Smooth muscle cell (in vitro differentiated cells): Measurements from ENCODE around the gene INSRR. TPM values are rescaled to one million over a fixed set of nuclear protein-coding genes. Genes with fewer than 3 reads are reported as not detected.

ENCODE experiments used
- DNase-seq: peaks from one replicate; lab custom pipeline; 2025; ENCODE audit not compliant: unreplicated experiment; lab: John Stamatoyannopoulos, UW
- H2AFZ ChIP-seq: fragments of 200-600 bp; sonication (generic); 2 replicates; pipeline ENCODE4 v1.6.0; 2016; ENCODE audit warnings: antibody characterized with exemption, low read depth, mild to moderate bottlenecking
- H3F3A ChIP-seq: fragments of 200-600 bp; sonication (generic); 2 replicates; pipeline ENCODE4 v1.6.0; 2017; ENCODE audit warnings: antibody characterized with exemption, low read depth
- H3K27ac ChIP-seq: fragments of 200-600 bp; sonication (generic); 2 replicates; pipeline ENCODE4 v1.5.1; 2016; ENCODE audit warnings: low read depth, mild to moderate bottlenecking
- H3K27me3 ChIP-seq: fragments of 200-600 bp; sonication (generic); 2 replicates; pipeline ENCODE4 v1.6.1; 2016; ENCODE audit warnings: low read depth, mild to moderate bottlenecking
- H3K36me3 ChIP-seq: fragments of 200-600 bp; sonication (generic); 2 replicates; pipeline ENCODE4 v1.5.1; 2016; ENCODE audit warnings: low read depth
- H3K4me1 ChIP-seq: fragments of 200-600 bp; sonication (generic); 2 replicates; pipeline ENCODE4 v1.5.1; 2016; ENCODE audit warnings: low read depth
- H3K4me2 ChIP-seq: fragments of 200-600 bp; sonication (generic); 2 replicates; pipeline ENCODE4 v1.6.0; 2016; ENCODE audit warnings: mild to moderate bottlenecking
- H3K4me3 ChIP-seq: fragments of 200-600 bp; sonication (generic); 2 replicates; pipeline ENCODE4 v1.5.1; 2016; ENCODE audit warnings: mild to moderate bottlenecking
- H3K79me2 ChIP-seq: fragments of 200-600 bp; sonication (generic); 2 replicates; pipeline ENCODE4 v1.6.0; 2016; ENCODE audit warnings: low read depth, mild to moderate bottlenecking
- H3K9ac ChIP-seq: fragments of 200-600 bp; sonication (generic); 2 replicates; pipeline ENCODE4 v1.6.0; 2016; ENCODE audit warnings: low read depth
- H3K9me3 ChIP-seq: fragments of 200-600 bp; sonication (generic); replicated peaks from 2 replicates; pipeline ENCODE4 v1.5.1; 2016; ENCODE audit warnings: low read depth
- H4K20me1 ChIP-seq: fragments of 200-600 bp; sonication (generic); 2 replicates; pipeline ENCODE4 v1.6.0; 2016; ENCODE audit warnings: low read depth
- CTCF ChIP-seq: fragments of 200-600 bp; sonication (generic); IDR thresholded peaks from 2 replicates; pipeline ENCODE4 v1.5.1; 2017; ENCODE audit warnings: borderline replicate concordance, mild to moderate bottlenecking, antibody characterized with exemption; ENCODE audit not compliant: insufficient read depth, poor library complexity, severe bottlenecking
- WGBS: methylation state at CpG from one replicate; pipeline ENCODE4 v1.1.7; 2016; ENCODE audit warnings: low lambda C conversion rate; 5-methylcytosine and 5-hydroxymethylcytosine counted together
- polyA plus RNA-seq: library from polyadenylated mRNA; unstranded; fragments of >200 nt; fragmentation: Nextera tagmentation; extraction: Ambion mirVana; gene quantifications from 2 replicates; pipeline ENCODE4 v1.2.1, GENCODE V29; 2016
- total RNA-seq: library from RNA; depleted of rRNA; stranded (reverse); fragments of >200 nt; gene quantifications from 2 replicates; pipeline ENCODE4 v1.2.3, GENCODE V29; 2014

Gene INSRR
- total and polyA plus RNA-seq, 2 experiments from 2014 or later, result 0.36 to 0.45 TPM

GRCh38 chr1:156822680-156823079 lies 36.2 kb downstream of the INSRR start:
- no peak for DNase-seq
- Histone ChIP-seq H3F3A (peaks cover 21% of the 10 kb centered on the region), H3K4me2 (peak overlapping the region; percentile 59), H3K27me3 (no peaks in the 10 kb centered on the region), H3K36me3 (no peaks in the 10 kb centered on the region), H3K79me2 (no peaks in the 10 kb centered on the region), H3K4me1 (no peaks in the 10 kb centered on the region), H4K20me1 (no peaks in the 10 kb centered on the region), H2AFZ (no peak overlapping the region), H3K9me3 (no peaks in the 10 kb centered on the region), H3K4me3 (no peak overlapping the region), H3K9ac (no peak overlapping the region), H3K27ac (peak overlapping the region; percentile 90)
- TF ChIP-seq CTCF, result no peak
- WGBS, result 89% methylated on average over 1 of the region's 1 CpG

- no peak for DNase-seq
- Histone ChIP-seq H3K79me2 (no peaks in the 10 kb centered on the region), H3K36me3 (no peaks in the 10 kb centered on the region), H3K27me3 (no peaks in the 10 kb centered on the region), H3K9ac (peak overlapping the region; percentile 57), H3K4me2 (peak overlapping the region; percentile 59), H4K20me1 (no peaks in the 10 kb centered on the region), H3K27ac (peak overlapping the region; percentile 90), H2AFZ (no peak overlapping the region), H3F3A (peaks cover 21% of the 10 kb centered on the region), H3K9me3 (no peaks in the 10 kb centered on the region), H3K4me1 (no peaks in the 10 kb centered on the region), H3K4me3 (no peak overlapping the region)
- 17% methylated on average over 4 of the region's 4 CpGs for WGBS
- TF ChIP-seq CTCF, result no peak
These were observed 37.1 kb downstream of the INSRR start for GRCh38 chr1:156821801-156822200.

GRCh38 chr1:156816561-156817328 lies 42.2 kb downstream of the INSRR start, which contains the start of gene SH2D2A:
Gene SH2D2A (minus strand): TSS chr1:156816848. CDS start chr1:156816708, 140 bp downstream.
- Histone ChIP-seq H3K27ac (peak within 1 kb of the TSS; percentile 94), H3K4me2 (peak within 1 kb of the TSS; percentile 81), H3K4me3 (peak within 1 kb of the TSS; percentile 15), H4K20me1 (peaks cover 4% of the 10 kb centered on the region), H3K9ac (peak within 1 kb of the TSS; percentile 87), H3K4me1 (peaks cover 25% of the 10 kb centered on the region), H3K27me3 (no peaks in the 10 kb centered on the region), H2AFZ (no peak within 1 kb of the TSS), H3F3A (peaks cover 32% of the 10 kb centered on the region), H3K9me3 (no peaks in the 10 kb centered on the region), H3K36me3 (no peaks in the 10 kb centered on the region), H3K79me2 (no peaks in the 10 kb centered on the region)
- TF ChIP-seq CTCF, result no peak
- DNase-seq, result no peak
- 24% methylated on average over 10 of the region's 10 CpGs for WGBS

DNA sequence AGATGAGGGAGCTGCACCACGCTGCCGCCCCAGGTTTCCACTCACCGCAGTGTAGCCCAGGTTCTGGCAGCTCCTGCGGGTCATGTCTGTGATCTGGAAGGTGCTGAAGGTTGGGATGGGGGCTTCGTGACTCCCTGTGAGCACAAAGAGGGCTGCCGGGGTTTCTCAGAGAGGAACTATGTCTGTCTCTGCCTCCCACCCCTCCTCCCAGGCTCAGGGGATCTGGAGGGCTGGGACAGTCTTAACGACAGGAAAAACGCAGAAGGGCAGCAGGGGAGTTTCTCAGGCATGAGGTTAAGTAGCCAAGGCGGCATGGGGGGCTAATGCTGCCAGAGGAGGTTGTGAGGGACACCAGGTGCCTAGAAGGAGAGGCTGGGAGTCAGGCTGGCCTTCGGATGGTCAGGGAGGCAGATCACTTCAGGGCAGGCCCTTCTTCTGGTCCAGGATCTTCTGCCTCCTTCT lies 42.9 kb downstream of the INSRR start:
- peak overlapping the region; percentile 15 for H3K4me3 ChIP-seq
- no peak overlapping the region for H2AFZ ChIP-seq
- H3K36me3 ChIP-seq, result no peaks in the 10 kb centered on the region
- 55% methylated on average over 10 of the region's 10 CpGs for WGBS
- DNase-seq, result no peak
- H3K4me2 ChIP-seq, result peak overlapping the region; percentile 81
- H3K27ac ChIP-seq, result peak overlapping the region; percentile 94
- peak overlapping the region; percentile 87 for H3K9ac ChIP-seq
- H4K20me1 ChIP-seq, result peaks cover 4% of the 10 kb centered on the region
- TF ChIP-seq CTCF, result no peak
- no peaks in the 10 kb centered on the region for H3K9me3 ChIP-seq
- H3K4me1 ChIP-seq, result peaks cover 25% of the 10 kb centered on the region
- H3F3A ChIP-seq, result peaks cover 30% of the 10 kb centered on the region
- H3K79me2 ChIP-seq, result no peaks in the 10 kb centered on the region
- no peaks in the 10 kb centered on the region for H3K27me3 ChIP-seq
